Ishikawa (cell line): ENCODE data around the gene PTPRU.

Experiments used
- CEBPB ChIP-seq: IDR thresholded peaks from 2 replicates; pipeline ENCODE4 v1.6.1; 2012
- CREB1 ChIP-seq: IDR thresholded peaks from 2 replicates; pipeline ENCODE4 v1.6.1; 2012; ENCODE audit warnings: low read depth
- EGR1 ChIP-seq: IDR thresholded peaks from 2 replicates; pipeline ENCODE4 v1.6.1; 2012
- EP300 ChIP-seq: IDR thresholded peaks from 2 replicates; pipeline ENCODE4 v1.6.1; 2012; ENCODE audit warnings: borderline replicate concordance
- FOXM1 ChIP-seq: IDR thresholded peaks from 2 replicates; pipeline ENCODE4 v1.6.1; 2012; ENCODE audit warnings: low read depth, borderline replicate concordance
- MAX ChIP-seq: IDR thresholded peaks from 2 replicates; pipeline ENCODE4 v1.6.1; 2012
- NFIC ChIP-seq: IDR thresholded peaks from 2 replicates; pipeline ENCODE4 v1.6.1; 2012
- RAD21 ChIP-seq: IDR thresholded peaks from 2 replicates; pipeline ENCODE4 v1.6.1; 2012; ENCODE audit warnings: low read depth
- REST ChIP-seq: IDR thresholded peaks from 2 replicates; pipeline ENCODE4 v1.6.1; 2012; ENCODE audit warnings: low read depth, mild to moderate bottlenecking
- TAF1 ChIP-seq: IDR thresholded peaks from 2 replicates; pipeline ENCODE4 v1.6.1; 2012; ENCODE audit warnings: low read depth, mild to moderate bottlenecking
- TCF12 ChIP-seq: IDR thresholded peaks from 2 replicates; pipeline ENCODE4 v1.6.1; 2012; ENCODE audit warnings: low read depth
- TEAD4 ChIP-seq: IDR thresholded peaks from 2 replicates; pipeline ENCODE4 v1.6.1; 2012
- USF1 ChIP-seq: IDR thresholded peaks from 2 replicates; pipeline ENCODE4 v1.6.1; 2012
- YY1 ChIP-seq: IDR thresholded peaks from 2 replicates; pipeline ENCODE4 v1.6.1; 2012; ENCODE audit warnings: low read depth
- ZBTB7A ChIP-seq: IDR thresholded peaks from 2 replicates; pipeline ENCODE4 v1.6.1; 2012; ENCODE audit warnings: low read depth

Gene PTPRU

GRCh38 chr1:29330856-29331255 is 94.5 kb downstream of the PTPRU start:
- TF ChIP-seq TAF1: no peak
- no peak for TF ChIP-seq FOXM1
- no peak for TF ChIP-seq MAX
- no peak for TF ChIP-seq YY1

- TF ChIP-seq MAX: no peak
These were observed 95.0 kb downstream of the PTPRU start for GRCh38 chr1:29331309-29331708.

- TF ChIP-seq EGR1: no peak
- TF ChIP-seq TCF12: no peak
- no peak for TF ChIP-seq ZBTB7A
- no peak for TF ChIP-seq REST
- no peak for TF ChIP-seq TEAD4
- TF ChIP-seq USF1: no peak
- no peak for TF ChIP-seq CREB1
- TF ChIP-seq RAD21: no peak
- TF ChIP-seq CEBPB: no peak
- TF ChIP-seq EP300: no peak
- no peak for TF ChIP-seq TAF1
- no peak for TF ChIP-seq YY1
- TF ChIP-seq NFIC: no peak
These were observed 95.4 kb downstream of the PTPRU start for GRCh38 chr1:29331729-29332128.

- TF ChIP-seq RAD21: peak; percentile 69
- TF ChIP-seq MAX: 0 out of 2 replicates have a peak, but pooled peaks have one; percentile 30
- no peak for TF ChIP-seq REST
These were observed 95.9 kb downstream of the PTPRU start for GRCh38 chr1:29332204-29332603.

- no peak for TF ChIP-seq USF1
- TF ChIP-seq TCF12: no peak
- TF ChIP-seq EGR1: no peak
- TF ChIP-seq FOXM1: no peak
- TF ChIP-seq TEAD4: no peak
- no peak for TF ChIP-seq REST
- no peak for TF ChIP-seq CREB1
- no peak for TF ChIP-seq RAD21
- TF ChIP-seq TAF1: no peak
- TF ChIP-seq NFIC: no peak
- TF ChIP-seq EP300: no peak
- TF ChIP-seq YY1: no peak
- TF ChIP-seq ZBTB7A: no peak
- TF ChIP-seq MAX: no peak
These were observed 96.7 kb downstream of the PTPRU start for GRCh38 chr1:29333008-29333407.
